ENCODE measurements around the gene RSPO4.

RSPO4 gene

DNA sequence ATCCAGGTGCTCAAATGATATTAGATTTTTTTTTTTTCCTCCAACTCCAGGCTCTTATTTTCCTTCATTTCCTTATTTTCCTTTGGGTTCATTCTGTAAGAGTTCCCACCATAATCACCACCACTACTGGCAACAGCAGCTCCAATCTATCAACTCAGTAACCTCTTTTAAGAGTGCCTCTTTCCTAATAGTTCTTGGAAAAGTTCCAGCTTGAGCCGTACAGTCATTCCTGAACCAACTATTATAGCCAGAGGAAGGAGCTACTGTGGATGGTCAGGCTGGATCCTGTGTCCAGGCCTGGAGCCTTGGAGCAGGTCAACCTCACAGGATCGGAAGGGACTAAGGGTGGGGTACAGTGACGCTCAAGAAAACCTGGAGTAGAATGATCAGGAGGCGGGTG is 81.8 kb downstream of the RSPO4 start:
- TF ChIP-seq POLR2AphosphoS5 (IDR thresholded peaks at IDR 0.05; ENCODE audit: borderline replicate concordance, low read depth, low read length) = no peak
- no peak for TF ChIP-seq FOXP2 (optimal IDR thresholded peaks at IDR 0.05; ENCODE audit: control extremely low read depth, extremely low read length, insufficient read depth)
- TF ChIP-seq EZH2 (IDR thresholded peaks at IDR 0.05) = no peak
- no peaks in the 10 kb centered on the region for H3K36me3 ChIP-seq (ENCODE audit: insufficient read depth, low read length)

DNA sequence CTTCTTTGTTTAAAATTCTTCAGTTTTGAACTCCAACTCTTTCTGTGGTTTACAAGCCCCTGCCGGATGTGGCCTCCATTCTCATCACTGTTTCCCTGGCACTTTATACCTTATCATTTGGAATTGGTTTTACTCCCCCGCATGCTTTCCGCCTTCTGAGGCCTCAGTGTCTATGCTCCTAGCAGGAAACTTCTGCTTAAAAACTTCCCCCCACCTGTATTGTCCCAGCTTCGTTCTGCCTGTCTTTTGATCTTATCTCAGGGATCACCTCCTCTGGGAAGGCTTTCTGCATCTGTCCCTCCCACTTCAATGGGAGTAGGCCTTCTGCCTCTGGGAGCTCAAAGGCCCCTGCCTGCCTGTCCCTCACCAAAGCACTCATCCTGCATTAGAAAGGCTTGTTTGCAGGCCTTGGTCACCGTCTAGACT is 82.6 kb downstream of the RSPO4 start:
- TF ChIP-seq FOXP2 (optimal IDR thresholded peaks at IDR 0.05; ENCODE audit: control extremely low read depth, extremely low read length, insufficient read depth) (no peak), EZH2 (IDR thresholded peaks at IDR 0.05) (no peak), POLR2AphosphoS5 (IDR thresholded peaks at IDR 0.05; ENCODE audit: borderline replicate concordance, low read depth, low read length) (no peak)
- Histone ChIP-seq H3K9ac (ENCODE audit: insufficient read length) (no peak overlapping the region), H3K27ac (no peak overlapping the region), H3K4me3 (no peak overlapping the region), H3K9me3 (ENCODE audit: low read depth, low read length) (no peaks in the 10 kb centered on the region), H3K36me3 (ENCODE audit: insufficient read depth, low read length) (no peaks in the 10 kb centered on the region)
- DNase-seq (ENCODE audit: low read depth, low spot score) = no peak

More for the DNA sequence above, 81.8 kb downstream of the RSPO4 start:
- H3K9ac ChIP-seq (ENCODE audit: insufficient read length) = no peak overlapping the region
- no peak for DNase-seq (ENCODE audit: low read depth, low spot score)
- H3K9me3 ChIP-seq (ENCODE audit: low read depth, low read length) = no peaks in the 10 kb centered on the region
- H3K4me3 ChIP-seq = no peak overlapping the region
- H3K27ac ChIP-seq = no peak overlapping the region

DNA sequence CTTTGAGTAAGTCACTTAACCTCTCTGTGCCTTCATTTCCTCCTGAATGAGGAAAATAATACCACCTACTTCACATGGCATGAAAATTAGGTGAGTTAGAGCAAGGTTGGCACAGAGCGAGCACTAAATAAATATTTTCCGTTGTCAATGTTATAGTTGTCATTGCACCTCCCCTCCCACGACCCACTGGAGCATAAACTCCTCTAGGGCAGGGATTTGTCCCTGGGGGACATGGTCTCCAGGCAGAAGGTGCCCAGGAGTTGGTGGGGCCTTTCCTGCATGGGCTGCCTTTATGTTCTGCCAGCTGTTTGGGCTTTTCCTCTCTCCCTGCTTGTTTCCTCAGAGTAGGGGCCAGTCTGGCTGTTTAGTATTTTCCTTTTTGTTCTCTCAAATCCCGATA is 84.7 kb downstream of the RSPO4 start:
- H3K4me3 ChIP-seq = no peak overlapping the region
- no peak overlapping the region for H3K27ac ChIP-seq
- no peak for TF ChIP-seq FOXP2 (optimal IDR thresholded peaks at IDR 0.05; ENCODE audit: control extremely low read depth, extremely low read length, insufficient read depth)
- TF ChIP-seq POLR2AphosphoS5 (IDR thresholded peaks at IDR 0.05; ENCODE audit: borderline replicate concordance, low read depth, low read length) = no peak
- TF ChIP-seq EZH2 (IDR thresholded peaks at IDR 0.05) = no peak
- no peak overlapping the region for H3K9ac ChIP-seq (ENCODE audit: insufficient read length)
- H3K9me3 ChIP-seq (ENCODE audit: low read depth, low read length) = no peaks in the 10 kb centered on the region
- no peak for DNase-seq (ENCODE audit: low read depth, low spot score)
- no peaks in the 10 kb centered on the region for H3K36me3 ChIP-seq (ENCODE audit: insufficient read depth, low read length)

DNA sequence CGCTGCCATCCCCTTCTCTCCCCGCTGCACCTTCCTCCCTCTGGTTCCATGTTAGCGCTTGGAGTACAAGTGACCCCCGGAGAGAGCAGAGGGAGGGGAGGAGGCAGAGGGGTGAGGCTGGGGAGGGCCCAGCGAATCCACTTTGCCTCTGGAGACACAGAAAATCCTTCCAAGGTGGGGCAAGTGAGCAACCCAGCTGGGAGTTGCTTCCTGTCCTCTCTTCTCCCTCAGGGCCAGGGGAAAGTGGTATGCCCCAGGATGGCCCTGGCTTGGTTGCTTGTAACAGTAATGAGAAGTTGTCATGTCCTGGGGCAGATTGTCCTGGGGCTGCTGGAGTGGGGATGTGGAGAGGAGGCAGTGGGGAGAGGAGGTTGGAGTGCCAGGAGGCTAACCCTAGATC is 85.3 kb downstream of the RSPO4 start:
- H3K9me3 ChIP-seq (ENCODE audit: low read depth, low read length) = no peaks in the 10 kb centered on the region
- TF ChIP-seq EZH2 (IDR thresholded peaks at IDR 0.05) (no peak), POLR2AphosphoS5 (IDR thresholded peaks at IDR 0.05; ENCODE audit: borderline replicate concordance, low read depth, low read length) (no peak), FOXP2 (optimal IDR thresholded peaks at IDR 0.05; ENCODE audit: control extremely low read depth, extremely low read length, insufficient read depth) (no peak)
- H3K9ac ChIP-seq (ENCODE audit: insufficient read length) = no peak overlapping the region
- no peak for DNase-seq (ENCODE audit: low read depth, low spot score)
- H3K4me3 ChIP-seq = no peak overlapping the region
- H3K27ac ChIP-seq = no peak overlapping the region
- no peaks in the 10 kb centered on the region for H3K36me3 ChIP-seq (ENCODE audit: insufficient read depth, low read length)

DNA sequence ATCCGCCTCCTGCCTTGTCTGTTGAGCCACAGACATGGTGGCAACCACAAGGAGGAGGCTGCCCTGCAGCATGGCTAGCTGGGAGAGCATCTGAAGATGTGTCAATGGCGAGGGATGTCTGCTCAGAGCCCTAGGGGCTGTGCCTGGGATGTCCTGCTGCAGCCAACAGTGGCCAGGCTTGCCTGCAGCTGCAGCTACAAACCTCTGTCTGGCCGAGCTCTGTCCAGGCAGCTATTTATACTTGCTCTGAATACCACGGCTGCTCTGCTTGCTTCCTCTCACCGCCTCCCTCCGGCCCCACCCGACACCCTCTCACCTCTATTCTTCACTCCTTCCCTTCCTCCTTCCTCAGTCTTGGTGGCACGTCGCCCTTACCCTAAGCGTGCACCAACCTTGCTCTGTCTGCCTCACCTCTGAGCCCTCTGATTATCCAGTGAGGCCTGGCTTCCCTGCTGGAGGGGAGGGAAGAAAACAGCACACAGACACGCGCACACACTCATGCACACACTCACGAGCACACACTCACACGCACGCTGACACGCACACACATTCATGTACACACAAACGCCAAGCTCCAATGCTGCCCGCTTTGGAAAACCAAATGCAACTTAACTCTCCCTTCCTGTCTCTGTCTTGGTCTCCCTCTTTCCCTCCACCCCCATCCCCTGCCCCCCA is 85.8 kb downstream of the RSPO4 start, which contains the start of gene ANGPT4:
Gene ANGPT4 (minus strand): TSS at position 210 of the 675 bp plus-strand sequence. CDS start 120 bp downstream, at position 90.
- no peaks in the 10 kb centered on the region for H3K9me3 ChIP-seq (ENCODE audit: low read depth, low read length)
- H3K9ac ChIP-seq (ENCODE audit: insufficient read length) = no peak within 1 kb of the TSS
- no peaks in the 10 kb centered on the region for H3K36me3 ChIP-seq (ENCODE audit: insufficient read depth, low read length)
- TF ChIP-seq POLR2AphosphoS5 (IDR thresholded peaks at IDR 0.05; ENCODE audit: borderline replicate concordance, low read depth, low read length) (no peak), EZH2 (IDR thresholded peaks at IDR 0.05) (no peak), FOXP2 (optimal IDR thresholded peaks at IDR 0.05; ENCODE audit: control extremely low read depth, extremely low read length, insufficient read depth) (no peak)
- no peak within 1 kb of the TSS for H3K4me3 ChIP-seq
- no peak for DNase-seq (ENCODE audit: low read depth, low spot score)
- H3K27ac ChIP-seq = no peak within 1 kb of the TSS

DNA sequence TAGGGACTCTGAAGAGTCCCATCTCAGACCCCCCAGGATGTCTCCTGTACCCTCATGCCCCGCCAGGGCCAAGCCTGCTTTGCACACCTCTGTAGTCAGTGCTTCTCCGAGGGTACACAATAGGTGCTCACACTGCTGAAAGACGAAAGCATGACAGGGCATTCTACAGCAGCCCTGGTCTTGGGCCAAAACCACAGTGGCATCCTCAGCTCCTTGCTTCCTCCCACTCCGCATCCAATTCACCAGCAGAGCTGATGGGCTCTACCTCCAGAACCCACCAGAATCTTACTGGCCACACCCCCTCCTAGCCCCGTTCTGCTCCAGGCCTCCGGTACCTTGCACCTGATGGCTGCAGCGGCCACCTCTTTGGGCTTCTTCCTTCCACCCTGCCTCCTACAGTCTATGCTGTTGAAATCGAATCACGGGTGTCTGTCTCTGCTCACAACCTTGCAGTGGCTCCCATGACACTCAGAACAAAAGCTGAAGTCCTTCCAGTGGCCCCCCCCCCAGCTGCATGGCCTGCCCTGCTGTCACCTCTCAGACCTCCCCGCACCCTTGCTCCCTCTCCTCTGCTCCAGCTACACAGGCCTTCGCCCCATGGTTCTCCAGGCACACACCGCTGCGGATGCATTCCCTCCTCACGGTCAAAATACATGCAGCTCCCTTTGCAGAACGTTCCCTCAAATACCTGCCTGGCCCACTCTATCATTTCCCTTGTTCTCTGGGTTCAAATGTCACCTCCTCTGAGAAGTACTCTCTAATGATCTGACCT is 87.2 kb downstream of the RSPO4 start:
- no peaks in the 10 kb centered on the region for H3K9me3 ChIP-seq (ENCODE audit: low read depth, low read length)
- no peaks in the 10 kb centered on the region for H3K36me3 ChIP-seq (ENCODE audit: insufficient read depth, low read length)
- TF ChIP-seq FOXP2 (optimal IDR thresholded peaks at IDR 0.05; ENCODE audit: control extremely low read depth, extremely low read length, insufficient read depth) (no peak), EZH2 (IDR thresholded peaks at IDR 0.05) (no peak), POLR2AphosphoS5 (IDR thresholded peaks at IDR 0.05; ENCODE audit: borderline replicate concordance, low read depth, low read length) (no peak)
- no peak overlapping the region for H3K27ac ChIP-seq
- H3K9ac ChIP-seq (ENCODE audit: insufficient read length) = no peak overlapping the region
- DNase-seq (ENCODE audit: low read depth, low spot score) = no peak
- H3K4me3 ChIP-seq = no peak overlapping the region

DNA sequence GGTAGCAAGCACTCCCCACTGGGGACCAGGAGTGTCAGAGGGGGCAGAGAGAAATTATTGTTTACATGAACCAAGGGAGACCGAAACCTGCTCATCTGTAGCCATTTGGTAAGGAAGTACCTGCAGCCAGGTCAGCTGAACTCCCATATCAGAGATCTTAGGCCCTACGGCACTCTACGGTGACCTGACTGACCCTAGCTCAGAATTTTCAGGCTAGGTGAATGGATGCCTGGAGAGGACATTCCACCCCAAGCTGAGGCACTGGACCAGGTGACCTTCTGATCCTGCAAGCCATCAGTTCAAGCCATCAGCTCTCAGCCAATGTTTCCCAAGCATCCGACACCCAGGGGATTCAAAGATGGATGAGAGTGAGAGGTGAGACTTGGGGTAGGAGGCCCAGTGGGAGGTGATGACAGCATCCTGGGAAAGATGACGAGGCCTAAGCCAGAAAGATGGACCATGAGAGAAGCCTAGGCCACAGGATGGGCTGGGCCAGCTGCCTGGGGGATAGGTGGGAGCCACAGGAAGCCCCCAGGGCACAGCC is 88.7 kb downstream of the RSPO4 start:
- Histone ChIP-seq H3K9ac (ENCODE audit: insufficient read length) (no peak overlapping the region), H3K36me3 (ENCODE audit: insufficient read depth, low read length) (no peaks in the 10 kb centered on the region), H3K27ac (no peak overlapping the region), H3K9me3 (ENCODE audit: low read depth, low read length) (no peaks in the 10 kb centered on the region), H3K4me3 (no peak overlapping the region)
- TF ChIP-seq FOXP2 (optimal IDR thresholded peaks at IDR 0.05; ENCODE audit: control extremely low read depth, extremely low read length, insufficient read depth) = no peak
- no peak for TF ChIP-seq POLR2AphosphoS5 (IDR thresholded peaks at IDR 0.05; ENCODE audit: borderline replicate concordance, low read depth, low read length)
- no peak for TF ChIP-seq EZH2 (IDR thresholded peaks at IDR 0.05)
- no peak for DNase-seq (ENCODE audit: low read depth, low spot score)

DNA sequence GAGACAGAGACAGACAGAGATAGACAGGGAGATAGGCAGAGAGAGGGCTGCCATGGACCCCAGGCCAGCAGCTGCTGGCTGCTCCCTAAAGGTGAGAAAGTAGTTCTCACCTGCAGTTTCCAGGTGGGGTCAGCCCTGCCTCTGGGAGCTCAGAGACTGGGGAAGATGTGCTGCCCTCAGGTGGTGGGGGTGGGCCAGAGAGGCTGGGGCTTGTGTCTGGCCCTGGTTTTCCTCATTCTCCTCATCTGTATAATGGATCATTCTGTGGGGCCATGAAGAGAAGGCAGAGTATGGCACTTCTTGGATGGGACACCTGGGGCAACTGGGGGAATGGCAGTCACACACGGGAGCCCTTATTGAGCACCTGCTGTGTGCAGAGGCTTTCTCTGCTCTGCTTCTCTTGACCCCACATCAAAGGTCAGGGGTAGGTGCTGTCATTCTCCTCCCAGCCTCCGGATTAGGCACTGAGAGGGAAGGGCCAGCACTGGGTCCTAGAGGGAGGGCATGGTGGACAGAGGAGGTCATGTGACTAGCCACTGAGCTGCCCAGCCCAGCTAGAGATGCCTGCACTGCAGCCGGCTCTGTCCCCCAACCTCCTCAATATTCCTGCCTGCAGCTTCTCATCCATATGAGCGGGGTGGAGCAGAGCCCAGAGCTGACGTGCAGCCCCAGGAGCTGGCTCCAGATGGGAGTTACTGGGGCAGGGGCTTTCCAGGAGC is 90.1 kb downstream of the RSPO4 start:
- H3K9ac ChIP-seq (ENCODE audit: insufficient read length) = no peak overlapping the region
- H3K27ac ChIP-seq = no peak overlapping the region
- no peaks in the 10 kb centered on the region for H3K9me3 ChIP-seq (ENCODE audit: low read depth, low read length)
- no peak for DNase-seq (ENCODE audit: low read depth, low spot score)
- no peaks in the 10 kb centered on the region for H3K36me3 ChIP-seq (ENCODE audit: insufficient read depth, low read length)
- TF ChIP-seq FOXP2 (optimal IDR thresholded peaks at IDR 0.05; ENCODE audit: control extremely low read depth, extremely low read length, insufficient read depth) = no peak
- TF ChIP-seq POLR2AphosphoS5 (IDR thresholded peaks at IDR 0.05; ENCODE audit: borderline replicate concordance, low read depth, low read length) = no peak
- no peak for TF ChIP-seq EZH2 (IDR thresholded peaks at IDR 0.05)
- no peak overlapping the region for H3K4me3 ChIP-seq
